GM19455 (cell line): ENCODE measurements around the gene PSMD6.
A peak's percentile ranks its signal among the peaks of the same experiment; 100 is the strongest.

Experiments
- ATAC-seq: cut with Tn5 transposase; IDR thresholded peaks from one replicate; pipeline ENCODE4 v1.9.1; 2021; ENCODE audit not compliant: unreplicated experiment

Gene PSMD6

GRCh38 chr3:63961891-63962290 is 61.4 kb downstream of the PSMD6 start:
- ATAC-seq: peak; percentile 74
